Progenitor cell of endocrine pancreas (in vitro differentiated cells): ENCODE measurements around the gene F8. TPM values are rescaled to one million over a fixed set of nuclear protein-coding genes. Genes with fewer than 3 reads are reported as not detected.

ENCODE experiments used
- DNase-seq: peaks from one replicate; pipeline ENCODE4 v3.0.0; 2021; ENCODE audit warnings: low spot score; ENCODE audit not compliant: unreplicated experiment
- H3K27ac Mint-ChIP-seq: 2 replicates; pipeline ENCODE4 v1.8.0; 2021; ENCODE audit warnings: mild to moderate bottlenecking, moderate library complexity, mixed read lengths
- H3K27me3 Mint-ChIP-seq: 2 replicates; pipeline ENCODE4 v1.8.0; 2021; ENCODE audit warnings: mixed read lengths
- H3K36me3 Mint-ChIP-seq: 2 replicates; pipeline ENCODE4 v1.8.0; 2022; ENCODE audit warnings: mixed read lengths; ENCODE audit not compliant: insufficient read depth
- H3K4me1 Mint-ChIP-seq: 2 replicates; pipeline ENCODE4 v1.8.0; 2021; ENCODE audit warnings: low read depth, mixed read lengths
- H3K4me3 Mint-ChIP-seq: 2 replicates; pipeline ENCODE4 v1.8.0; 2021; ENCODE audit warnings: low read depth, mild to moderate bottlenecking, moderate library complexity, mixed read lengths
- H3K9me3 Mint-ChIP-seq: 2 replicates; pipeline ENCODE4 v1.8.0; 2021; ENCODE audit warnings: low read depth, mixed read lengths
- microRNA-seq: library from miRNA; unstranded; fragments of <30 nt; microRNA quantifications from one replicate; pipeline ENCODE4 v1.1.0, GENCODE V29; 2020; ENCODE audit warnings: borderline number of aligned reads; ENCODE audit not compliant: unreplicated experiment
- total RNA-seq: library from RNA; stranded (reverse); gene quantifications from 2 replicates; pipeline ENCODE4 v1.2.1, GENCODE V29; 2021
- TF ChIP-seq, protein P1 (sequence below): fragments of 200-600 bp; sonication (generic); IDR thresholded peaks from one replicate; pipeline ENCODE4 v1.5.0; 2021; ENCODE audit warnings: antibody characterized with exemption, mild to moderate bottlenecking; ENCODE audit not compliant: unreplicated experiment

The F8 gene
- total RNA-seq, 1 donor from 2014 or later, result 3.4 TPM

DNA sequence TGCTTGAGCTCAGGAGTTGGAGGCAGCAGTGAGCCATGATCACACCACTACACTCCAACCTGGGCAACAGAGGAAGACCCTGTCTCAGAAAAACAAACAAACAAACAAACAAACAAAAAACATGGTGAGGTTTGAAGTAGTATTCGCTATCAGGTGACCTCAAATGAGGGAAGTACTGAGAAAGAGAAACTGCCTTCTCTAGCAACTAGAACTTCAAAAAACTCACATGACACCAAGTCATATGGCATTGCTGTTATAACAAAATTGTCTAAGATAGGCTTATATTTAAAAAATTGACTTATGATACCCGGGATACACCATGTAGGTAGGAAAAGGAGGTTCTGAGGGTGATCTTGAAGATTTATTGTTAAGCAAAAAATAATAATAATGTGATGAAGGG lies 227.5 kb downstream of the F8 start:
- no peak overlapping the region for H3K4me3 Mint-ChIP-seq
- peaks cover 10% of the 10 kb centered on the region for H3K4me1 Mint-ChIP-seq
- no peak overlapping the region for H3K27ac Mint-ChIP-seq
- peaks cover 17% of the 10 kb centered on the region for H3K9me3 Mint-ChIP-seq
- H3K27me3 Mint-ChIP-seq, result peaks cover 6% of the 10 kb centered on the region
- peaks cover 1% of the 10 kb centered on the region for H3K36me3 Mint-ChIP-seq
- no peak for DNase-seq
- TF ChIP-seq, protein P1, sequence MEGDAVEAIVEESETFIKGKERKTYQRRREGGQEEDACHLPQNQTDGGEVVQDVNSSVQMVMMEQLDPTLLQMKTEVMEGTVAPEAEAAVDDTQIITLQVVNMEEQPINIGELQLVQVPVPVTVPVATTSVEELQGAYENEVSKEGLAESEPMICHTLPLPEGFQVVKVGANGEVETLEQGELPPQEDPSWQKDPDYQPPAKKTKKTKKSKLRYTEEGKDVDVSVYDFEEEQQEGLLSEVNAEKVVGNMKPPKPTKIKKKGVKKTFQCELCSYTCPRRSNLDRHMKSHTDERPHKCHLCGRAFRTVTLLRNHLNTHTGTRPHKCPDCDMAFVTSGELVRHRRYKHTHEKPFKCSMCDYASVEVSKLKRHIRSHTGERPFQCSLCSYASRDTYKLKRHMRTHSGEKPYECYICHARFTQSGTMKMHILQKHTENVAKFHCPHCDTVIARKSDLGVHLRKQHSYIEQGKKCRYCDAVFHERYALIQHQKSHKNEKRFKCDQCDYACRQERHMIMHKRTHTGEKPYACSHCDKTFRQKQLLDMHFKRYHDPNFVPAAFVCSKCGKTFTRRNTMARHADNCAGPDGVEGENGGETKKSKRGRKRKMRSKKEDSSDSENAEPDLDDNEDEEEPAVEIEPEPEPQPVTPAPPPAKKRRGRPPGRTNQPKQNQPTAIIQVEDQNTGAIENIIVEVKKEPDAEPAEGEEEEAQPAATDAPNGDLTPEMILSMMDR, result no peak

DNA sequence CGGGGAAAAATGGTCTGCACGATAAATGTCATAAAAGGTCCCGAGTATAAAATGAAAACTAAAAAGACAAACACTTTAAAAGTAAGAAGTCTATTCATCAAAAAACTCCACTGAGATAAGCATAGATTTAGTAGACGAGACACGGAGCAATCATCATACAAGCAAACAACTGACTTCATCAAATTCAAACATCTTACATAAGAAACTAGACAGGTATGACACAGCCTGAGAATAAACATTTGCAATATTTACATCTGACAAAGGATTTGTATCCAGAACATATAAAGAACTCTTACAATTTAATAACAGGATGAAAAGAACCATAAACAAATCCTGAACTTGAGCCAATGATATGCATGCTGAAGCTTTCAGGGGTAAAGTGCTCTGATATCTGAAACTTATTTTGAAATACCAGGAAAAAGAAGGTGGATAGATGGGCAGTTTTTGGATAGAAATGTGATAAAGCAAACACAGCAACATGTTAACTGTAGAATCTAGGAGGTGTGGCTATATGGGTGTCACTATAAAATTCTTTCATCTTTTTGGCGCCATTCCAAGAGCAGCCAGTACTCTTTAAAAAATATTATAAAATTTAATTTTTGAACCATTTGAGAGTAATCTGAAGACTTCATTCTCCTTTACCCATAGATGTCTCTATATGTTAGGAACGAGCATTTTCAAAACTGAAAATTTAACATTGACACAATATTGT lies 229.3 kb downstream of the F8 start:
- Mint-ChIP-seq H3K4me1 (no peaks in the 10 kb centered on the region), H3K27ac (no peak overlapping the region), H3K36me3 (no peaks in the 10 kb centered on the region), H3K4me3 (no peak overlapping the region), H3K27me3 (peaks cover 6% of the 10 kb centered on the region), H3K9me3 (peaks cover 22% of the 10 kb centered on the region)
- TF ChIP-seq, protein P1, result no peak
- no peak for DNase-seq

GRCh38 chrX:154791939-154792338 lies 230.6 kb downstream of the F8 start:
- no peak for DNase-seq
- H3K4me3 Mint-ChIP-seq, result no peak overlapping the region
- H3K36me3 Mint-ChIP-seq, result no peaks in the 10 kb centered on the region
- H3K9me3 Mint-ChIP-seq, result peaks cover 25% of the 10 kb centered on the region
- H3K27ac Mint-ChIP-seq, result no peak overlapping the region
- H3K4me1 Mint-ChIP-seq, result no peaks in the 10 kb centered on the region
- peaks cover 3% of the 10 kb centered on the region for H3K27me3 Mint-ChIP-seq
- TF ChIP-seq, protein P1, result no peak

GRCh38 chrX:154791467-154791866 lies 231.1 kb downstream of the F8 start:
- Mint-ChIP-seq H3K27ac (no peak overlapping the region), H3K4me3 (no peak overlapping the region), H3K27me3 (peaks cover under 1% of the 10 kb centered on the region), H3K36me3 (no peaks in the 10 kb centered on the region), H3K4me1 (no peaks in the 10 kb centered on the region), H3K9me3 (peaks cover 24% of the 10 kb centered on the region)
- TF ChIP-seq, protein P1, result no peak
- no peak for DNase-seq

Small RNAs within 50 kb of the gene (microRNA-seq; reads per million reads assigned to microRNA genes)
- not detected for gene MIR1184-1

Other genes with a start within 250 kb of the F8 start
- gene MPP1, start 217.2 kb downstream of the F8 start, total RNA-seq, result 4.9 and 6.3 TPM in 2 replicates
- gene SMIM9, start 188.1 kb downstream of the F8 start, total RNA-seq, result not detected in 2 replicates
- gene F8A1, start 136.4 kb downstream of the F8 start, total RNA-seq, result 18.6 and 18.8 TPM in 2 replicates
- 87.8 and 92.8 TPM in 2 replicates for gene FUNDC2, start 4.1 kb upstream of the F8 start, total RNA-seq
- 3.4 and 4.3 TPM in 2 replicates for gene CMC4, start 48.4 kb upstream of the F8 start, total RNA-seq
- gene MTCP1, start 48.4 kb upstream of the F8 start, total RNA-seq, result 13.0 and 15.4 TPM in 2 replicates
- 31.4 and 35.6 TPM in 2 replicates for gene BRCC3, start 48.8 kb upstream of the F8 start, total RNA-seq
- 50.8 and 55.0 TPM in 2 replicates for gene VBP1, start 193.7 kb upstream of the F8 start, total RNA-seq
- gene RAB39B, start 241.8 kb upstream of the F8 start, total RNA-seq, result 4.6 and 4.8 TPM in 2 replicates